HepG2 (cell line): Measurements from ENCODE around the gene CGB5. TPM values are rescaled to one million over a fixed set of nuclear protein-coding genes. Genes with fewer than 3 reads are reported as not detected.
"Not testable (repeated sequence)": the region's sequence is repeated elsewhere in the genome, so short reads cannot be mapped to it uniquely, and the experiment has no call there.

Experiments
- ATAC-seq: fragments of 200-7000 bp; cut with Tn5 transposase; 3 replicates; pipeline ENCODE4 v1.9.1; 2020; ENCODE audit warnings: mild to moderate bottlenecking, moderate library complexity
- BruUV-seq: library from RNA; stranded (reverse); fragments of 400-500 nt; replicated peaks from 2 replicates; lab custom pipeline; 2021; lab: Mats Ljungman, UMichigan
- CTCF ChIA-PET: fragments of 300-600 bp; formaldehyde crosslinking; extraction: SDS; loops from one replicate; lab custom pipeline; 2021; ENCODE audit warnings: low total read pairs, inconsistent platforms, low intra/inter-chr PET ratio; lab: Yijun Ruan, JAX
- POLR2A ChIA-PET: fragments of 350-600 bp; sonication (Branson Sonifier 250); formaldehyde crosslinking; loops from one replicate; lab custom pipeline; 2020; ENCODE audit warnings: antibody characterized with exemption, inconsistent platforms; lab: Yijun Ruan, JAX
- DNase-seq: peaks from one replicate; pipeline ENCODE4 v3.0.0-alpha.2; 2015; ENCODE audit warnings: low spot score
- FAIRE-seq: peaks from 3 replicates; lab custom pipeline; 2011; peaks lifted over from hg19 to GRCh38; lab: Jason Lieb, UNC
- H2AFZ ChIP-seq: one replicate; pipeline ENCODE4 v1.6.1; 2011; ENCODE audit warnings: low read length, inconsistent platforms
- H3K27ac ChIP-seq: fragments of 300-600 bp; 3 replicates; pipeline ENCODE4 v1.8.0; 2011; ENCODE audit warnings: mixed run types, mild to moderate bottlenecking, mixed read lengths, low read length, inconsistent platforms; ENCODE audit not compliant: insufficient read depth; ENCODE audit errors: extremely low read length
- H3K27me3 ChIP-seq, 2 experiments: fragments of 200-600 bp in 1 of 2; 2 replicates in 1 of 2; 3 replicates in 1 of 2; pipeline versions ENCODE4 v1.6.0 to v1.8.0; 2011; ENCODE audit warnings: low read length in 2 of 2, mild to moderate bottlenecking in 2 of 2, moderate library complexity in 2 of 2, inconsistent platforms in 1 of 2; ENCODE audit not compliant: insufficient read depth in 2 of 2, control insufficient read depth in 1 of 2
- H3K36me3 ChIP-seq, 2 experiments: fragments of 200-600 bp in 1 of 2; replicated peaks in 1 of 2; 2 replicates in 1 of 2; 3 replicates in 1 of 2; pipeline versions ENCODE4 v1.5.1 to v1.8.0; 2011; ENCODE audit warnings: low read length in 2 of 2, inconsistent platforms in 1 of 2; ENCODE audit not compliant: insufficient read depth in 2 of 2, control insufficient read depth in 1 of 2
- H3K4me1 ChIP-seq: 2 replicates; pipeline ENCODE4 v1.5.1; 2012; ENCODE audit warnings: low read length, inconsistent platforms; ENCODE audit not compliant: insufficient read depth
- H3K4me2 ChIP-seq: 2 replicates; pipeline ENCODE4 v1.6.0; 2011; ENCODE audit warnings: low read depth, low read length, inconsistent platforms
- H3K4me3 ChIP-seq, 3 experiments: fragments of 200-600 bp in 1 of 3; sonication (generic), shearing (Covaris generic) in 1 of 3; replicated peaks in 1 of 3; 2 replicates each; pipeline ENCODE4 v1.5.1; 2011 to 2016; ENCODE audit warnings: low read length in 3 of 3, inconsistent platforms in 2 of 3, low read depth in 2 of 3, mild to moderate bottlenecking in 2 of 3, control low read depth in 1 of 3, mixed read lengths in 1 of 3; ENCODE audit not compliant: insufficient read depth in 1 of 3
- H3K79me2 ChIP-seq: one replicate; pipeline ENCODE4 v1.6.1; 2011; ENCODE audit warnings: low read length, inconsistent platforms; ENCODE audit not compliant: insufficient read depth
- H3K9ac ChIP-seq: 2 replicates; pipeline ENCODE4 v1.6.0; 2011; ENCODE audit warnings: mild to moderate bottlenecking, low read depth, low read length, inconsistent platforms; ENCODE audit not compliant: insufficient read depth
- H3K9me3 ChIP-seq: 2 replicates; pipeline ENCODE4 v1.5.1; 2012; ENCODE audit warnings: mild to moderate bottlenecking, low read length
- H4K20me1 ChIP-seq: 2 replicates; pipeline ENCODE4 v1.6.0; 2011; ENCODE audit warnings: inconsistent platforms, mild to moderate bottlenecking, low read length, moderate library complexity; ENCODE audit not compliant: insufficient read depth
- AGO1 ChIP-seq: fragments of 200-400 bp; formaldehyde crosslinking; IDR thresholded peaks from 2 replicates; pipeline ENCODE4 v1.6.1; 2017; ENCODE audit warnings: mild to moderate bottlenecking, low read depth, low read length, moderate library complexity; ENCODE audit not compliant: poor library complexity, severe bottlenecking
- AKAP8 ChIP-seq: sonication (generic); formaldehyde crosslinking; IDR thresholded peaks from 2 replicates; pipeline ENCODE4 v1.5.1; 2020; ENCODE audit warnings: mild to moderate bottlenecking, missing genetic modification reagents
- DMAP1 ChIP-seq: IDR thresholded peaks from 2 replicates; pipeline ENCODE4 v1.6.1; 2016
- GABPB1 ChIP-seq: IDR thresholded peaks from 2 replicates; pipeline ENCODE4 v1.6.1; 2016; ENCODE audit warnings: mild to moderate bottlenecking, missing genetic modification reagents, moderate library complexity, missing compliant biosample characterization
- KDM2A ChIP-seq: sonication (generic); formaldehyde crosslinking; IDR thresholded peaks from 2 replicates; pipeline ENCODE4 v1.4.0; 2020; ENCODE audit warnings: low read depth, missing genetic modification reagents, borderline replicate concordance
- MIXL1 ChIP-seq: IDR thresholded peaks from 2 replicates; pipeline ENCODE4 v1.6.1; 2016
- RAD21 ChIP-seq: fragments of 450-650 bp; formaldehyde crosslinking; IDR thresholded peaks from 2 replicates; pipeline ENCODE4 v1.5.0; 2020; ENCODE audit warnings: mild to moderate bottlenecking
- RAD51 ChIP-seq: fragments of 450-650 bp; IDR thresholded peaks from 2 replicates; pipeline ENCODE4 v1.6.1; 2016; ENCODE audit warnings: borderline replicate concordance
- ZFY ChIP-seq: sonication (generic); formaldehyde crosslinking; IDR thresholded peaks from 2 replicates; pipeline ENCODE4 v1.4.0; 2020; ENCODE audit warnings: missing genetic modification reagents
- ZNF619 ChIP-seq: sonication (generic); formaldehyde crosslinking; IDR thresholded peaks from 2 replicates; pipeline ENCODE4 v1.4.0; 2020; ENCODE audit warnings: mild to moderate bottlenecking, missing genetic modification reagents
- ZNF776 ChIP-seq: sonication (generic); formaldehyde crosslinking; IDR thresholded peaks from 2 replicates; pipeline ENCODE4 v1.4.0; 2020; ENCODE audit warnings: mild to moderate bottlenecking, missing genetic modification reagents
- ZNF782 ChIP-seq: sonication (generic); formaldehyde crosslinking; IDR thresholded peaks from 2 replicates; pipeline ENCODE4 v1.4.0; 2020; ENCODE audit warnings: missing genetic modification reagents, mild to moderate bottlenecking, borderline replicate concordance
- WGBS: methylation state at CpG from one replicate; pipeline ENCODE4 v1.1.6; 2017; ENCODE audit warnings: low lambda C conversion rate; 5-methylcytosine and 5-hydroxymethylcytosine counted together
- in situ Hi-C: cut with HindIII; loops from 2 replicates; pipeline ENCODE4 v1.10.0; 2017; ENCODE audit warnings: low pct_unique_long_range_greater_than_20kb; ENCODE audit not compliant: extremely low pct_ligation_motif_present
- intact Hi-C: fragments of 100-400 bp; cut with micrococcal nuclease; formaldehyde crosslinking; loops from one replicate; pipeline ENCODE4 v1.10.0; 2022; ENCODE audit not compliant: unreplicated experiment
- polyA plus RNA-seq, 8 experiments: library from polyadenylated mRNA; depleted of rRNA in 3 of 8; stranded (reverse) in 7 of 8; unstranded in 1 of 8; fragments of >200 nt; fragmentation: Illumina TruSeq in 4 of 8; extraction: Trizol in 4 of 8; gene quantifications; 2 replicates each; pipeline versions ENCODE4 v1.2.1 to v1.2.3, GENCODE V29; 2011 to 2016; ENCODE audit warnings: low read depth in 4 of 8, missing spikeins in 1 of 8, mixed read lengths in 1 of 8; ENCODE audit not compliant: insufficient read depth in 1 of 8
- total RNA-seq, 5 experiments: library from RNA; depleted of rRNA; stranded (reverse); fragments of >200 nt; fragmentation: Illumina TruSeq; extraction: Trizol; gene quantifications; 2 replicates each; pipeline ENCODE4 v1.2.3, GENCODE V29; 2016; ENCODE audit warnings: low read depth in 1 of 5
- TF ChIP-seq, protein P1 (sequence below): sonication (generic); formaldehyde crosslinking; IDR thresholded peaks from 2 replicates; pipeline ENCODE4 v1.8.0; 2022; ENCODE audit warnings: missing genetic modification reagents, low read depth, mild to moderate bottlenecking, borderline replicate concordance
- TF ChIP-seq, protein P2 (sequence below): sonication (generic); formaldehyde crosslinking; IDR thresholded peaks from 2 replicates; pipeline ENCODE4 v1.5.1; 2020; ENCODE audit warnings: mild to moderate bottlenecking, moderate library complexity, missing genetic modification reagents

Gene CGB5
- total and polyA plus RNA-seq, 2 of the 13 experiments (the other 11 are each of a cell fraction or from before 2014, with no cell fraction given) = not detected

DNA sequence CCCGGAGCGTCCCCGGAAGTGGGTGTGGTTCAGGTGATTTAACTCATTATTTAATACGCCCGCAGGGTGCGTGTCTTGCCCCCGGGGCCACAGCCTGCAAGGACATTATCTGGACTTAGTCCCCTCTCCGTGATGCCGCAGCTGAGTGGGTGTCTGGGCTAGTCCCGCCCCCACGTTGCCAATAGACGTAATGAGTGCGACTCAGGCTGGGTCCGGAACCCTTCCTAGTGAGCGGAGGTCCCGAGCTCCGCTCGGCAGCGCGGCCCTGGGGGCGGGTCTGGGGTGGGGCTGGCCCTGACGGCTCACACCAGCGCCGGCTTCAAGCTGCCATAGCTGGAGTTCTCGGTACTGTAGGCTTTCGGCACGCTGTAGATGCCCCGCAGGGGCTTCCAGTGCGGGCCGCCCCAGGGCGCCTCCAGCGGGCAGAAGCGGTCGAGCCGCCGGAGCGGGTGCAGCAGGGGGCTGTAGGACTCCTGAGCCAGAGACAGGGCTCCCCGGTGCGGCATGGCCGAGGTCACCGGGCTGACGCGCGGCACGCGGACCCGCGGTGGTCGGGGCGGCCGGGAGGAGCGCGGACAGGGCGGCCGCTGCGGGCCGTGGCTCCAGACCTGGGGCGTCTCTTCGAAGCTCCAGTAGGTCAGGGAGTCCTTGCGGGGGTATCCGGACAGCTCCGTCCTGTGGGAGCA lies 25.8 kb upstream of the CGB5 start (continued):
- TF ChIP-seq MIXL1 (CRISPR knock-in tag) (no peak), RAD21 (CRISPR knock-in tag) (peak; percentile 56), RAD51 (no peak), ZNF782 (CRISPR knock-in tag) (no peak), ZNF619 (no peak)
- TF ChIP-seq, protein P1, sequence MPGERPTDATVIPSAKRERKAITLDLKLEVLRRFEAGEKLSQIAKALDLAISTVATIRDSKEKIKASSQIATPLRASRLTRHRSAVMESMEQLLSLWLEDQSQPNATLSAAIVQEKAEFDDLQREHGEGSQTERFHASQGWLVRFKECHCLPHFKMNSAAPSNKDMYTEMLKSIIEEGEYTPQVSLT (CRISPR knock-in tag) = no peak

DNA sequence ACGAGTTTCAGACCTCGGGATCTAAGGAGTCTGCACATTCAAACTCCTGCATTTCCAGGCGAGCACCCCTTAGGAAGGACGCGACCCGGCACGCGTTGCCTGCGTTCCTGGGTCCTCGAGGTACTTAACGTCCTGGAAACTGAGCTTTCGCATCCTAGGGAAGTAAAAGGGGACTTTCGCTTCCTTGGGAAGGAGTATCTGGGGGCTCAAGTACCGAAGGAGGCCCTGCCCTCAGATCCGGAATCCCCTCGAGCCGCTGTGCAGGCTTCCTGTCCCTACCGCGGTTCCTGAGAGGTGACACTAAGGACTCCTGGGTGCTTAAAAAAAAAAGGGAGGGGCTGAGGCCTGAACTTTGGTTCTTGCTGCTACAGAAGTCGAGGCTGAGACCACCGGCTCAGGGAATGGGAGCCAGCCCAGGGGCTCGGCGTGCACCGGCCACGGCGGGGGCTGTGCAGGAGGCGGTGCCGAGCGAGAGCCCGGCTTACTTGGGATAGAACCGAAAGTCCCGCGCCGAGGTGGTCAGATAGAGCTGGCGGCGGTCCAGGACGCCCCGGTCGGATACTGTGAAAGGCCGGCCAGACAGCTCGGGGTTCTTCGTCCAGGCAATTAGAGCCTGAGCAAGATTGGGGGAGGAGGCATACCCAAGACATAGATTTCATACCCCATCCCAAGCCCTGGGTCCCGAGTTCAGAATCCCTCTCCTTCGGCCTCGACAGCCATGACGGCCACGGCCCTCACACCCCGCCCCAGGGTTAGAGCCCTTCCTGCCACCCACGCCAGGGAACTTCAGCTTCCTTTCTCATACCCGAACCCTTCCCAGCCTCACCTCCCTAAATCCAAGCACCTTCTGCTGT lies 25.0 kb upstream of the CGB5 start:
- H3K9ac ChIP-seq = peak overlapping the region; percentile 54; the same call in 1 of the 2 replicates
- 4% methylated on average over 16 of the region's 50 CpGs for WGBS
- not testable (repeated sequence) for H3K27ac ChIP-seq

More for the DNA sequence above, 25.0 kb upstream of the CGB5 start:
- FAIRE-seq, H3K9me3 ChIP-seq, H2AFZ ChIP-seq, H4K20me1 ChIP-seq, H3K79me2 ChIP-seq, DNase-seq, BruUV-seq, in situ Hi-C loops, CTCF ChIA-PET, intact Hi-C loops: not testable (repeated sequence)
- POLR2A ChIA-PET = interaction anchor here (0.8 to 2.9 kb wide), 4 partner anchors 13 to 107 kb away, joined by 3 to 21 read pairs (median 4); partner anchors contain the start of genes GYS1 and RUVBL2
- peaks cover 4 to 19% of the 10 kb centered on the region in 2 experiments; a peak in 4 of 5 replicates for H3K36me3 ChIP-seq
- H3K4me2 ChIP-seq = peak overlapping the region; percentile 98
- H3K4me1 ChIP-seq = peaks cover 27% of the 10 kb centered on the region
- ATAC-seq = peak; percentile 45
- TF ChIP-seq ZNF776 (CRISPR knock-in tag) (0 out of 2 replicates have a peak, but pooled peaks have one; percentile 37), ZFY (0 out of 2 replicates have a peak, but pooled peaks have one; percentile 6), GABPB1 (CRISPR knock-in tag) (0 out of 2 replicates have a peak, but pooled peaks have one; percentile 17), KDM2A (CRISPR knock-in tag) (peak; percentile 11; the same call in 1 of the 2 replicates), AKAP8 (0 out of 2 replicates have a peak, but pooled peaks have one; percentile 32), DMAP1 (CRISPR knock-in tag) (0 out of 2 replicates have a peak, but pooled peaks have one; percentile 0), AGO1 (peak; percentile 72)
- TF ChIP-seq, protein P2, sequence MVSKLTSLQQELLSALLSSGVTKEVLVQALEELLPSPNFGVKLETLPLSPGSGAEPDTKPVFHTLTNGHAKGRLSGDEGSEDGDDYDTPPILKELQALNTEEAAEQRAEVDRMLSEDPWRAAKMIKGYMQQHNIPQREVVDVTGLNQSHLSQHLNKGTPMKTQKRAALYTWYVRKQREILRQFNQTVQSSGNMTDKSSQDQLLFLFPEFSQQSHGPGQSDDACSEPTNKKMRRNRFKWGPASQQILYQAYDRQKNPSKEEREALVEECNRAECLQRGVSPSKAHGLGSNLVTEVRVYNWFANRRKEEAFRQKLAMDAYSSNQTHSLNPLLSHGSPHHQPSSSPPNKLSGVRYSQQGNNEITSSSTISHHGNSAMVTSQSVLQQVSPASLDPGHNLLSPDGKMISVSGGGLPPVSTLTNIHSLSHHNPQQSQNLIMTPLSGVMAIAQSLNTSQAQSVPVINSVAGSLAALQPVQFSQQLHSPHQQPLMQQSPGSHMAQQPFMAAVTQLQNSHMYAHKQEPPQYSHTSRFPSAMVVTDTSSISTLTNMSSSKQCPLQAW = 0 out of 2 replicates have a peak, but pooled peaks have one; percentile 43
- H3K4me3 ChIP-seq = peak overlapping the region; percentile 37 to 63 (median 53)
- H3K27me3 ChIP-seq = peaks cover 0 to 25% of the 10 kb centered on the region in 2 experiments; a peak in 3 of 5 replicates
